ENCODE data around the gene GPR15.
A peak's percentile ranks its signal among the peaks of the same experiment; 100 is the strongest.

GPR15 gene

DNA sequence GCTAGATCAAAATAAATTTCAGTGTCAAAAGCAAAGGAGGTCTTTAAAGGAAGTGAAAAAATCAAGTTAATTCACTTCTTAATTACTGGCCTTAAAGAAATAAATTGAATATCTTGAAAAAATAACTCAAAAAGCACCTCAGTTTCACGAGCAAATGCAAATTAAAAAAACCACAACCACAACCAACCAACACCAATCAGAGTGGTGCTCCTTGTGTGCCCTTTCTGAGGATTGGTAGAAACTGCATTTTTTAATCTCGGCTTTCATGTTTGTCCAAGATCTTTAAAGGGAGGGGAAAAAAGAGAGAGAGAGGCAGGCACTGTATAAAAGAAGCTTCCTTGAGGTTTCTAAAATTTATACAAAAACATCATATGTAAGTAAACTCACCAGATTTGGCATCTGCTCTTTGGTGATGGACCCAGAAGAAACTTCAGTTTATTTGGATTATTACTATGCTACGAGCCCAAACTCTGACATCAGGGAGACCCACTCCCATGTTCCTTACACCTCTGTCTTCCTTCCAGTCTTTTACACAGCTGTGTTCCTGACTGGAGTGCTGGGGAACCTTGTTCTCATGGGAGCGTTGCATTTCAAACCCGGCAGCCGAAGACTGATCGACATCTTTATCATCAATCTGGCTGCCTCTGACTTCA, at the start of gene GPR15:
Gene GPR15, plus strand, starts transcription at position 357 of the 653 bp plus-strand sequence. Its CDS starts 56 bp downstream, at position 413.
- DNase-seq (ENCODE audit: low read depth in 2 of 2): no peak

DNA sequence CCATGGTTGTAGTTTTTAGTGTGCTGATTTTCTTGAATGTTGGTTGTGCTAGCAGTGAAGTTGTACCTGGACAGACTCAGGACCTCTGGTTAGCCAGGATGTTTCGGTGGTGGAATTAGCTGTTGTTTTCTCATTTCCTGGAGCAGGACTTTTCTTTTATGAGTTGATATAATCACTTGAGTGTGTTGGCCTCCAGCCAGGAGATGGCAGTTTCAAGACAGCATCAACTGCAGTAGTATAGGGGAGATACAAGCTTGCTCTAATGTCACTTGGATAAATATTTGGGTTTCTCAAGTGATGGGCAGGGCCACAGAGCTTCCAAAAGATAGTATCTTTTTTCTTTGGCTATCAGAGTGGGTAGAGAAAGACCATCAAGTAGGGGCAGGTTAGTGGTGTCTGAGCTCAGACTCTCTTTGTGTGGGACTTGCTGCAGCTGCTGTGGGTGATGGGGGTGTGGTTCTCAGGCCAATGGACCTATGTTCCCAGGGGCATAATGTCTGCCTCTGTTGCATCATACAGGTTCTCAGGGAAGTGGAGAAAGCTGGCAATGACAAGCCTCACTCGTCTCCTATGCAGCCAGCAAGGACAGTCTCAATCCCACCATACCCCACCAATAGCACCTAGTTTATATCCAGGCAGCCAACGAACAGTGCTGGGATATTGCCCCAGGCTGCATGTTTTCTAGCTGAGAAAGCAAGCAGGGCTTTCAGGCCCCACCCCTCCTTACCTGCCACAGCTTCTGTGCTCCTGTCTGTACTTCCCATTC, 48.9 kb upstream of the GPR15 start:
- no peak for DNase-seq (ENCODE audit: low read depth in 2 of 2)

DNA sequence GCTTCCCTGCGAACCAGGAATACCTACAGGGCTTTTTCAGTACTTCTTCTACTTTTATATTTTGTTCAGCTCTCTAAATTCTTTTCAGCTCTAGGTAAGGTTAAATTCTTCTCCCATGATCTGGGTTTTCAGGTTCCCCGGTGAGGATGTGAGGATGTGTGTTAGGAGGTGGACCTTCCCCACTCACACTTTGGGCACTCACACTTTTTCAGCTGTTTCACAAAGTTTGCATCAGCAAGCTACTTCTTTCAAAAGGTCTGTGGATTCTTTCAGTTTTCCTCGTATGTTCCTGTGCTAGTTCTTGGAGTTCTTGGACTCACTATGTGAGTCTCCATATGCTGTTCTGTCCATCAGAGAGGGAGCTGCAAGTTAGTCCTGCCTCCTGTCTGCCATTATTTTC, 48.2 kb upstream of the GPR15 start:
- no peak for DNase-seq (ENCODE audit: low read depth in 2 of 2)

DNA sequence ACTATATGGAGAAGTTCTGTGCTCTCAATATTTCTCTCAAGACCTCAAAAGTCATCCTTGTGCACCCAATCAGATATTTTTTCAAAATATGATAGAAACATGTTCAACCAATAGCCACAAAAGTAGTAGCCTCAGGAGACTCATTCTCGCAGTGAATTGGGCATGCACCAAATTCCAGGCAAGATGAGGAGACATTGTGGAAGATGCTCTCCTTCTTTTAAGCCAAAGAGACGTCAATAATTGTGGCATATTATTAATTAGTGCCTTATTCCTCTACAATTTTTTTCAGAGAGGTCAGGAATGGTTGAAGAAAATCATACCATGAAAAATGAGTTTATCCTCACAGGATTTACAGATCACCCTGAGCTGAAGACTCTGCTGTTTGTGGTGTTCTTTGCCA, 34.4 kb upstream of the GPR15 start, which contains the start of gene OR5K2:
Gene OR5K2, plus strand, starts transcription at position 301 of the 400 bp plus-strand sequence. Its CDS starts 0 bp downstream, at position 301.
- DNase-seq (ENCODE audit: low read depth in 2 of 2): no peak

DNA sequence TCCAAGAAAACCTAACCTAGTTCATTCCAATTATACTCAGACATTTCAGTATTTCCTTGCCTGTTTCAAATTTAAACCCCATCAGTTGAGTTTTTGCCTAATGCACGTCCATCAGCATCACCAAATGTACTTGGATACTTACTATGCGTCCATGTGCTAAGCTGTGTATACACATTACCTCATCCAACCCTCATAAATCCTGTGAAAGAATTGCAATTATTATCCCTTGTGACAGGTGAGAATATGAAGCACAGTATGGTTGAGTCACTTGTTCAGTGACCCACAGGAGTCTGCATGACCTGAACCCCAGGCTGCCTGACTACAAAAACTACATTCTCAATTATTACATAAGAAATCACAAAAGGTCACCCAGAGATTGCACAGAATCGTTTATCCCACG, 31.8 kb upstream of the GPR15 start:
- no peak for DNase-seq (ENCODE audit: low read depth in 2 of 2)

DNA sequence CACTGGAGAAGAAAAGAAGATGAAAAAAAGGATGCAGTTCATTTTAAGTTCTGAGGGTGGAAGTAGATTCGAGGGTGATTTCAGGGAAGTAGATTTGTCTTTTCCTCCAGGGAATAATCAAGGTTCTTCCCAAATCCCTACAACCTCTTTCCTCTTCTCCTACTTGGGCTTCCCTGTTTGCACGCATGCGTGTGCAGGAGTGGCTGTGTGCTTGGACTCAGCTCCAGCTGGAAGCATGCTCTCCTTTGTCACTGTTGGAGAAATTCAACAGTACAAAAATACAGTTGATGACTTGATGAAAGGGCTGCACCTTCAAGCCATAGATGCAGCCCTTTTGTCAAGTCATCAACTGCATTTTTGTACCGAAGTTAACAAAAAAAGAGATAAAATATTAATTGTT, 30.5 kb upstream of the GPR15 start:
- DNase-seq (ENCODE audit: low read depth in 2 of 2): no peak

DNA sequence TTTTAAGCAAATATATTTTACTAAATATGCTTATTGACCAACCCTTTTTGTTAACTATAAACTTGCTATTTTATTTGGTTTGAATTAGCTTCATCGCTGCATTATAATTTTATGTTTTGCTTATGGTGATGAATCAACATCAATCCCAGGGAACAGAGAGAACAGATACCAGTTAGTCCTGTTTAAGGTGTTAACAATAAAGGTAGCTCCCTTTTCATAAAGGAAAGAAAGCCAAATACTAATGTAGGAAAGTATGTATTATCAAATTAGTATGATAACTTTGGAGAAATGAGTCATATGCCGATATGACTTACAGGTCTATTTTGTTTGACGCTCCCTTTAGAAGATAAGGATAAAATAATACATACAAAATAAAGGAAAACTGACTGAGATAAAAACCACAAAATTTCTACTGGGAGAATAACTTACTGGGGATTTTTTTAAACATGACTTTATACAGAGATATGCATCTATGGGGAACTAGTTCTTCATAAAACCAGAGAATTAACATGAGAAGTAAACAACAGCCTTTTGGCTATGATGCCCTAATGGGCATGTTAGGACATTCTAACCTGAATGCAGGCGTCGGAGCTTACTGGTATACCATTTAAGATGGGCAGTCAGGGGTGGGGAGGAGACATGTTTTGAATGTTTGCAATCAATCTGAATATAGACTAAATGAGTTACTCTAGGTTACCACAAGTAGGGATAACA, 29.8 kb upstream of the GPR15 start:
- DNase-seq (ENCODE audit: low read depth in 2 of 2): no peak

DNA sequence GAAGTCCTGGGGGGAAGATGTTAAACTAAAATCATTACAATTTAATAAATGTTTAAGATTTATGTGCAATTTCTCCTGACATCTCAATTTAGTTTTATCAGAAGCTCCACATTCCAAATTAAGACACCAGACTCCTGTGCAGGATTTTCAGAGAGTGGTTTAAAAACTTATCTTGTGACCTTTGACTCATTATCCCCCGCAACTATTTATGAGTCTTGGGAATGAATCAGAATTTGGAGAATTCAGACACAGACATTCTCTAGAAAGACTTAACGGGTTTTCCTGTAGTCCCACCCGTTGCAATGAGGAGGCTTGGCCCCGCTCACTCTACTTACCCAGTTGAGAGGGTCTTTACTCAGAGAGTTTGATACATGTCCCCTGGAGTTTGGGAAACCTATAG, 27.2 kb upstream of the GPR15 start:
- DNase-seq (ENCODE audit: low read depth in 2 of 2): no peak

DNA sequence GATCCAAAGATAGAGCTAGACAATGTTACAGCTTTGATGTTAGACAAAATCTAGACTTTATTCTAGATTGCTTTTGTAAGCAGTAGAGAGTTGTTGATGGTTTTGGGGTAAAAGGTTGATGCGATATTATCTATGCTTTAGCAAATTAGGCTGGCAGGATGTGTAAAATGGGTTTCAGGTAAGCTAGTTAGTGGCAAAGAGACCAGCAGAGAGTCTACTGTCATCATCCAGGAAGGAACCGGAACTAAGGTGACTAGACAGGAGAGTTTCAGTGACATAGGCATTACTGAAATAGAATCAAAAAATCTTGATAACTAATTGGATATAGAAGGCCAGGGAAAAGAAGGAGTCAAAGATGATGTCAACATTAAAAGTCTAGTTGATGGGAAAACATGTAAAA, 23.2 kb upstream of the GPR15 start:
- DNase-seq (ENCODE audit: low read depth in 2 of 2): no peak

DNA sequence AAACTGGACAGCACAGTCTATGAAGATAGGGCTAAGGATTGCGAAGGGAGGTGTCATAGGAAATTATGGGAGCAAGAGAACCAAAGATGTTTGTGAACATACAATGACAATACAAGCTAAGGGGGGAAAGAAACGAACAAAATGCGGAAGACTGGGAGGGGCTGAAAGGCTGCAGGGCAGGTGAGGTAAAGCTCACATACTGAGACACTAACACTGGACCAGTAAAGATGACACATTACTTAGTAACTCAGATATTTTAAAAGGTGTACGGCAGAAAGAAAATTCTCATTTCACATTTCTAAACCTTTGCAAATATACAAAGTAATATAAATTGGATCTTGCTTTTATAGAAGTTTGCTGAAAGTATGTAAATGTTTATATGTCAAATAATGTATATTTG, 19.2 kb upstream of the GPR15 start:
- DNase-seq (ENCODE audit: low read depth in 2 of 2): no peak

DNA sequence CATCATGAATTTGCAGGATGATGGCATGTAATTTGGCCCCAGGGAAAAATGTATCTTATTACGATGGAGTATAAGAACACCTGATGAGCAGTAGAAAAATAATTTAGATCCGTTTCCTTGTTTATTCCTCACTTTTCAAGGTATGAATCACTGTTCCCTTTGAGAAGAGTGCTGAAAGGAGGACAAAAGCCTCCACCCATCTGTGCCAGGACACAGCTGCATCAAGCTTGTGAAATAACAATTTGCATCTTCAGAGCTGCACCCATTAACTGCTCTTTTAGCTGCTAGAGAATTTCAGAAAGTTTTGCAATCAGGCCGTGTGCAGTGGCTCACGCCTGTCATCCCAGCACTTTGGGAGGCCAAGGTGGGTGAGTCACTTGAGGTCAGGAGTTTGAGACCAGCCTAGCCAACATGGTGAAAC, 18.7 kb upstream of the GPR15 start:
- no peak for DNase-seq (ENCODE audit: low read depth in 2 of 2)

DNA sequence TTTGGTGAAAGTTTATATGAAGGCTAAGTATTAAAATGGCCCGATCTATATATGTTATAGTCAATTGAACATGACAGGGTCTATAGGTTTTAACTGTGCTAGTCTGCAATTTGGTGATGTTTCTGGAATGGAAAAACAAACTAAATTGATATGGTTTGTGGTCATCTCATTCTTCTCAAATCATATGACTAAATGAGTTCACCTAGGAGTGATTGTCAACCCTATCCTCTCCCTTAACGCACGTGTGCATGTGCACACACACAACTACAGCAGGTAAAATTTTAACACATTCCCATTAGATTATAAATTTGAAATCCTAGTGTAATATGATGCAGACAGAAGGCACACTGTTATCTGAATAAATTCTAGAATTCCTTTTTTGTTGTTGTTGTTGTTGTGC, 18.0 kb upstream of the GPR15 start:
- no peak for DNase-seq (ENCODE audit: low read depth in 2 of 2)

DNA sequence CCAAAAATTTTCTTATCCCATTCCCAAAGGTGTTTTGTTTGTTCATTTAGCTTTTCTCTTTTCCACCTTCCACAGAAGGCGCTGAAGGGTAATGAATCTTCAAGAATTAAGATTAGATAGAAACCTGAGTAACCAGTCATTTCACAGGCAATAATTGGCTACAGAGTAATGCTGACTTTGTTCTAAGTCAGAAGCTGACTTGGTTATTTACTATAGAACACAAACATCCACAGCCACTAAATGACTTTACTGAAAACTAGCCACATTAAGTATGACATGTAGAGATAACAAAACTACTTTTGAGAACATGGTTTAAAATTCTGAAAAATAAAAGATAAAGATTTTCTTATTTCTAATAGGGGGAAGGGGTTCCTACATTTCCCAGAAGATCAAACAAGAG, 16.8 kb upstream of the GPR15 start:
- no peak for DNase-seq (ENCODE audit: low read depth in 2 of 2)

DNA sequence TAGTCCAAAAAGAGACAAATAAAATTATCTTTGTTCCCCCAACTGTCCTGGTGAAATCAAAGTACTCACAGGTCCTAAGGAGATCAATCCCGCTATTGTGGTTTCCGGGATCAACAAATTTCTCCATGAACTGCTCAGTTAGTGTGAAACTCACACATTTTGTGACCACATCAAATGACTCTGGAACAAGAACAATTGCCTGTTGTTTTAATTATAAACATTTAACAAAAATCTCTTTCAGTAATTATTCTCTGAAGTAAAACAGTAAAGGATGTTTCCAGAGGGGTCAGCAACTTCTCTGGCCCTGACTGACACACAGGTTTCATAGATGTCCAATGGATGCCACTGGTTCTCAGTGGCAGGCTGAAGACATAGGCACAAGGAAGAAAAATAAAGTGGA, 13.0 kb upstream of the GPR15 start:
- no peak for DNase-seq (ENCODE audit: low read depth in 2 of 2)

DNA sequence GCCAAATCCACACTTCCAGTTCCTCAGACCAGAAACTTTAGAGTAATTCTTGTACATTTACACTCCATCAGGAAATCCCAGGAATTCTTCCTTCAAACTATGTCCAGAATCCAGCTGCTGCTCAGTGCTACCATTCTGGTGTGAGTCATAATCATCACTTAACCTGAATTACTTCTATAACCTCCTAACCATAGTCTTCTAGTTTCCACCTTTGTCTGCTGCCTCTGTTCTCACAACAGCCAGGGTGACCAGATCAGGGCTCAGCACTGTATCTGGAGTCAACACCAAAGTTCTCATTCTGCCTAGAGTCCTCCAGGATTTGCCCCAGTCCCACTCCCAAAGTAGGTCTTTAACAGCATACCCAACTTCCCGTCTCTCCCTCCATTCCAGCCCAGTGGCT, 12.4 kb upstream of the GPR15 start:
- no peak for DNase-seq (ENCODE audit: low read depth in 2 of 2)

DNA sequence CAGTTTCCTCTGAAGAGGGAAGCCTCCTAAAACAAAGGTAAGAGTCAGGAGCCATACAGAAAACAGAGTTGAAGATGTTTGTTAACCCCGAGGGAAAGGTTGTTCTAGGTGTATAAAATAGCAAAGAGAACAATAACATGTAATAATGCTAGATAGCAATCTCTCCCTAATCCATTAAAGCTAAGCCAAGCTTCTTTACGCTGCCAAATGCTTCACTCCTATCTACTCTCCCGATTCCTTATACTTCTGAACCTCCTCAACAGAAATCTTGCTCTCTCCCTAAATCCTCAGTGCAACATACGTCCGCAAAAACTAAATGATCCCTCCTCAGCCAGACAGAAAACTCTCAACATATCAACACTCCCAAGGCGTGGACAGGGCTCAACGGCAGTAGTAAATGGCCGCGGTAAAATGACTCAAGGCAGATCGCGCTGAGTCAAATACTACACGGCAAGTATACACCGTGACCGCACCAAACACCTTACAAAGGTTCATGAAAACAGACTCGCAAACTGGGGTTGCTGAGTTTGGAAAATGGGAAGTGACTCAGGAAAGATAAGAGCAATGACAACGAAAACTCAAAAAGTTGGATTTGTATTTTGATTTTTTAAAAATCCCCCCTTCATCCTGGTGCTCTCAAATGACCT, 9.8 kb upstream of the GPR15 start:
- DNase-seq (ENCODE audit: low read depth in 2 of 2): peak; percentile 13 to 21

DNA sequence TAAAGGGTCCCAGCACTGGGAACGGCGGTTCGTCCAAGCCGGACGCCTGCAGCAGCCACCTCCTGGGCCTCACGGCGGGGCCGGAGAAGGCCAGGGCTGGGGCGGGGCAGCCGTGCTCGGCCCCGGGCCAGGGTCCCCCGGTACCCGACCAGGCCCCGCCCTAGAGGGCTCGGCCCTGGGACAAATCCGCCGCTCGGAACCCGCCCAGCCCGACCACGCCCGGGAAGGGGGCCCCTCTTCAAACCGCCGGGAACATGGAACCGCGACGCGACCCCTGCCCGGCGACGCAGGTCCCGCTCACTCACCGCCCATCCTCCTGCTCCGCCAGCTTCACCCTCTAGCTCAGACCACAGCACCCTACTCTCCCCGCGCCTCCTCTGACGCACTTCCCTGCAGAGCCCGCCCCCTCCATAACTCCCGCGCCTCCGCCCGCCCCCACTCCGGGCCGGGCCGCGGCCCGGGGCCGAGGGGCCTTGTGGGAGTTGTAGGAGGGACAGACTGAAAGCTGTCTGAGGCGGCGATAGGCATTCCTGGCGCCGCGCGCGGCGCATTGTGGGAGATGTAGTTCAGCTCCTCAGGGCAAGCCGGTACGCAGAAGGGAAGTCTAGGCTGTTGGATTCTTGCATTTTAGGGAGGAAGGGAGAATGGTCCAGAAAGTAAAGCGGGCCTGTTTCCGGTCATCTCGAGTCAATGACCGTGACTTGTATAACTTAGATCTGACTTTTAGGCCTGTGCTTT, 9.1 kb upstream of the GPR15 start, which contains the start of gene CLDND1:
Gene CLDND1, minus strand, starts transcription at position 359 of the 738 bp plus-strand sequence. CDS start 1,478 bp downstream, outside the sequence.
- peak; percentile 90 to 91 for DNase-seq (ENCODE audit: low read depth in 2 of 2)

DNA sequence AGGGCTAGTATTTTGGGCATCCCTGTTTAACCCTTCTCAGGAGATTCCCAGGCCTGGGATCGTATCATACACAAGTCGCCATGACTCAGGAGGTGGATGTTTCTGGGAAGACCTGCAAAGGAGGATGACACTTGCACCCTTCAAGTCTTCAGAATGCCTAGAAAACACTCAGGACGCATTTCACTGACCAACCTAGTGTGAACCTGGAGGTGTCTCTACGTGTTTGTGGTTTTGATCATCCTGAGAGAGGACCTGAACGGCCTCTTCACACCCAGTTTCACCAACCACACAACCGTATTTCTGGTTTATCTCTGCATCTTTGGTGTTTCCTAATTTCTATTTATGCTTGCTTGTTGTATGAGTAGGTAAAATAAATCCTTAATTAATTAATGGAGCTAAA, 6.3 kb upstream of the GPR15 start:
- DNase-seq (ENCODE audit: low read depth in 2 of 2): no peak

DNA sequence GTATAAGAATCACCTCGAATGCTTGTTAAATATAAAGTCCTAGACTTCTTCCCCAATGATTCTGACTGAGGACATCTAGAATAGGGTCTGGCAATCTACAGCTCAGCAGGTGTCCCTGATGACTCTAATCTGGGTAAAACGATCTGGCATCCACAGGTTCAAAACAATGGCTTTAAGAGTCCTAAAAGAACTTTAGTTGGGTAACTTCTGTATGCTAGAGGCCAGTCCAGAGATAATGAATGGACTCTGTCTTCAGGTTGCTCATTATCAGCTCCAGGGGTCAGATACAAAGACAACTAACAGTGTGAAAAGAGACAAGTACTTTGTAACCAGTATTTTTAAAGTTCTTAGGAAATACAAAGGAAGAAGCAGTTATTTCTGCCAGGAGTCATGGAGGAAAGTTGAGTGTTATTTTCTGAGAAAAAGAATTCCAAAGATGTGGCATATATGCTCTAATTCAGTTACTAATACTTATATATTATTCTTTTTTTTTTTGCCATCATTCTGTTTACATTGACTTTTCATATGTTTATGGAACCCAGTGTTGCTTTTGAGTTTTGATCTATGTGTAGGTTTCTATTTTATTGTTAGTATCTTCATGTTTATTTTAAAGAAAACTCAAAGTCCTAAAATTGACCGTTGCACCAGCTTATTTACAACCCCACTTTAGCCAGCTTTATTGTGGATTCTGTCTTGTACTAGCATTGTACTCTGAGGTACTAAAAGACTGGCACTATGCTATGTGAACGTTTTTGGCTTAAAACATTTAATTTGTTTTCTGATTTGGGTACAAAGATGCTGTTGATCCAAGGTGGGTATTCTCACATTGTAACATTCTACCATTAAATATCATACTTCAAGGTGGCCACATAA, 3.1 kb upstream of the GPR15 start:
- no peak for DNase-seq (ENCODE audit: low read depth in 2 of 2)

DNA sequence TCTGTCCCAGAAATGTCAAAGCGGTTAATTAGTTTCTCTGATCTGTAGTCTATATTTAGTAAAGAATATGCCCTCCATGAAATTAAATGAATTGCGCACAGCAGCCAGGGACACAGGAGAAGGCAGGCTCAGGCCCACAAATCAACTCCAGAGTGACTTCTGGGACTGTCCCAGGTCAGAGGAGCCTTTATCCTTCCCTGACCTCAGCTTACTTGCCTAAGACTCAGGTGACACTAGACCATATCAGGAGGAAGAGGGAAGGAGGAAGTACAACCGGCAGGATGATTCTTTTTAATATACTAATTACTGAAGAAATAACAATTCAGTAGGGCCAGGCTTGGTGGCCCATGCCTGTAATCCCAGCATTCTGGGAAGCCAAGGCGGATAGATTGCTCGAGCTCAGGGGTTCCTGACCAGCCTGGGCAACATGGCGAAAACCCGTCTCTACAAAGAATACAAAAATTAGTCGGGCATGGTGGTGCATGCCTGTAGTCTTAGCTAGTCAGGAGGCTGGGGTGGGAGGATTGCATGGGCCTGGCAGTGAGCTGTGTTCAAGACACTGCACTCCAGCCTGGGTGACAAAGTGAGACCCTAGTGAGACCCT, 1.8 kb upstream of the GPR15 start:
- no peak for DNase-seq (ENCODE audit: low read depth in 2 of 2)

Data from stimulated activated CD8-positive, alpha-beta memory T cell treated with anti-CD3 and anti-CD28 coated beads, Interleukin-15, amount 100 ng/mL, for 4 hours (primary cell).